Measurements from ENCODE around the gene NXPE3. TPM values are rescaled to one million over a fixed set of nuclear protein-coding genes. Genes with fewer than 3 reads are reported as not detected.
A peak's percentile ranks its signal among the peaks of the same experiment; 100 is the strongest.

The NXPE3 gene
- total RNA-seq, 2 experiments from 2014 or later = 19.9 to 22.5 TPM

- H3K4me3 Mint-ChIP-seq = no peak overlapping the region
- no peaks in the 10 kb centered on the region for H3K27me3 Mint-ChIP-seq
- H3K27ac Mint-ChIP-seq = peak overlapping the region; percentile 4
- peaks cover 25% of the 10 kb centered on the region for H3K36me3 Mint-ChIP-seq
- no peaks in the 10 kb centered on the region for H3K9me3 Mint-ChIP-seq
- no peak for DNase-seq
- H3K4me1 Mint-ChIP-seq = peaks cover 60% of the 10 kb centered on the region
Measured at GRCh38 chr3:101813817-101814440, 34.9 kb downstream of the NXPE3 start.

GRCh38 chr3:101814835-101815234, 35.8 kb downstream of the NXPE3 start:
- no peaks in the 10 kb centered on the region for H3K9me3 Mint-ChIP-seq
- H3K36me3 Mint-ChIP-seq = peaks cover 29% of the 10 kb centered on the region
- no peaks in the 10 kb centered on the region for H3K27me3 Mint-ChIP-seq
- no peak for DNase-seq
- H3K27ac Mint-ChIP-seq = peak overlapping the region; percentile 51
- no peak overlapping the region for H3K4me3 Mint-ChIP-seq
- peaks cover 57% of the 10 kb centered on the region for H3K4me1 Mint-ChIP-seq

GRCh38 chr3:101816215-101817149, 37.5 kb downstream of the NXPE3 start:
- H3K27ac Mint-ChIP-seq = no peak overlapping the region
- H3K27me3 Mint-ChIP-seq = no peaks in the 10 kb centered on the region
- no peak for DNase-seq
- H3K4me3 Mint-ChIP-seq = no peak overlapping the region
- peaks cover 39% of the 10 kb centered on the region for H3K36me3 Mint-ChIP-seq
- no peaks in the 10 kb centered on the region for H3K9me3 Mint-ChIP-seq
- peaks cover 56% of the 10 kb centered on the region for H3K4me1 Mint-ChIP-seq

GRCh38 chr3:101817992-101818391, 39.0 kb downstream of the NXPE3 start:
- Mint-ChIP-seq H3K36me3 (peaks cover 51% of the 10 kb centered on the region), H3K4me1 (peaks cover 60% of the 10 kb centered on the region), H3K27ac (no peak overlapping the region), H3K27me3 (no peaks in the 10 kb centered on the region), H3K4me3 (no peak overlapping the region), H3K9me3 (peaks cover 1% of the 10 kb centered on the region)
- no peak for DNase-seq

GRCh38 chr3:101819649-101820206, 40.7 kb downstream of the NXPE3 start:
- no peak overlapping the region for H3K4me3 Mint-ChIP-seq
- H3K27ac Mint-ChIP-seq = peak overlapping the region; percentile 65
- peaks cover 55% of the 10 kb centered on the region for H3K36me3 Mint-ChIP-seq
- H3K9me3 Mint-ChIP-seq = peaks cover 1% of the 10 kb centered on the region
- H3K4me1 Mint-ChIP-seq = peaks cover 51% of the 10 kb centered on the region
- no peaks in the 10 kb centered on the region for H3K27me3 Mint-ChIP-seq
- no peak for DNase-seq

- H3K27me3 Mint-ChIP-seq = no peaks in the 10 kb centered on the region
- H3K36me3 Mint-ChIP-seq = peaks cover 53% of the 10 kb centered on the region
- H3K9me3 Mint-ChIP-seq = peaks cover 3% of the 10 kb centered on the region
- no peak for DNase-seq
- H3K4me1 Mint-ChIP-seq = peaks cover 55% of the 10 kb centered on the region
- H3K4me3 Mint-ChIP-seq = no peak overlapping the region
- H3K27ac Mint-ChIP-seq = no peak overlapping the region
Measured at GRCh38 chr3:101821503-101821902, 42.5 kb downstream of the NXPE3 start.

GRCh38 chr3:101823525-101823924, 44.5 kb downstream of the NXPE3 start:
- H3K27ac Mint-ChIP-seq = peak overlapping the region; percentile 60
- H3K4me3 Mint-ChIP-seq = no peak overlapping the region
- H3K9me3 Mint-ChIP-seq = peaks cover 3% of the 10 kb centered on the region
- peaks cover 54% of the 10 kb centered on the region for H3K4me1 Mint-ChIP-seq
- H3K27me3 Mint-ChIP-seq = no peaks in the 10 kb centered on the region
- no peak for DNase-seq
- peaks cover 44% of the 10 kb centered on the region for H3K36me3 Mint-ChIP-seq

GRCh38 chr3:101824702-101825101, 45.7 kb downstream of the NXPE3 start:
- no peak overlapping the region for H3K4me3 Mint-ChIP-seq
- H3K27ac Mint-ChIP-seq = peak overlapping the region; percentile 78
- H3K4me1 Mint-ChIP-seq = peaks cover 57% of the 10 kb centered on the region
- peaks cover 3% of the 10 kb centered on the region for H3K9me3 Mint-ChIP-seq
- no peaks in the 10 kb centered on the region for H3K27me3 Mint-ChIP-seq
- no peak for DNase-seq
- peaks cover 49% of the 10 kb centered on the region for H3K36me3 Mint-ChIP-seq

- Mint-ChIP-seq H3K36me3 (peaks cover 51% of the 10 kb centered on the region), H3K4me1 (peaks cover 61% of the 10 kb centered on the region), H3K9me3 (peaks cover 3% of the 10 kb centered on the region), H3K27ac (peak overlapping the region; percentile 99), H3K4me3 (peak overlapping the region; percentile 79), H3K27me3 (no peaks in the 10 kb centered on the region)
- no peak for DNase-seq
Measured at GRCh38 chr3:101825904-101826445, 47.0 kb downstream of the NXPE3 start.

- peak overlapping the region; percentile 97 for H3K27ac Mint-ChIP-seq
- peaks cover 2% of the 10 kb centered on the region for H3K9me3 Mint-ChIP-seq
- DNase-seq = peak; percentile 91
- H3K4me1 Mint-ChIP-seq = peaks cover 66% of the 10 kb centered on the region
- H3K27me3 Mint-ChIP-seq = no peaks in the 10 kb centered on the region
- H3K36me3 Mint-ChIP-seq = peaks cover 49% of the 10 kb centered on the region
- H3K4me3 Mint-ChIP-seq = peak overlapping the region; percentile 93
Measured at GRCh38 chr3:101827211-101828174, 48.5 kb downstream of the NXPE3 start.

GRCh38 chr3:101828276-101828675, 49.3 kb downstream of the NXPE3 start:
- H3K4me3 Mint-ChIP-seq = peak overlapping the region; percentile 93
- H3K4me1 Mint-ChIP-seq = peaks cover 73% of the 10 kb centered on the region
- peaks cover 54% of the 10 kb centered on the region for H3K36me3 Mint-ChIP-seq
- H3K9me3 Mint-ChIP-seq = peaks cover 1% of the 10 kb centered on the region
- H3K27me3 Mint-ChIP-seq = no peaks in the 10 kb centered on the region
- H3K27ac Mint-ChIP-seq = peak overlapping the region; percentile 97
- no peak for DNase-seq

- peak overlapping the region; percentile 97 for H3K27ac Mint-ChIP-seq
- peaks cover 58% of the 10 kb centered on the region for H3K36me3 Mint-ChIP-seq
- H3K27me3 Mint-ChIP-seq = no peaks in the 10 kb centered on the region
- peaks cover 79% of the 10 kb centered on the region for H3K4me1 Mint-ChIP-seq
- H3K9me3 Mint-ChIP-seq = peaks cover 1% of the 10 kb centered on the region
- peak overlapping the region; percentile 93 for H3K4me3 Mint-ChIP-seq
- DNase-seq = peak; percentile 57
Measured at GRCh38 chr3:101828691-101829436, 49.9 kb downstream of the NXPE3 start.

- H3K4me3 Mint-ChIP-seq = peak overlapping the region; percentile 93
- no peaks in the 10 kb centered on the region for H3K27me3 Mint-ChIP-seq
- H3K27ac Mint-ChIP-seq = peak overlapping the region; percentile 97
- H3K9me3 Mint-ChIP-seq = peaks cover 1% of the 10 kb centered on the region
- peaks cover 63% of the 10 kb centered on the region for H3K36me3 Mint-ChIP-seq
- H3K4me1 Mint-ChIP-seq = peaks cover 80% of the 10 kb centered on the region
- DNase-seq = no peak
Measured at GRCh38 chr3:101829437-101829830, 50.4 kb downstream of the NXPE3 start.

All from activated naive CD8-positive, alpha-beta T cell treated with anti-CD3 and anti-CD28 coated beads for 36 hours (primary cell).